ENCODE data around the gene AP1S1.
A peak's percentile ranks its signal among the peaks of the same experiment; 100 is the strongest.
"Not testable (repeated sequence)": the region's sequence is repeated elsewhere in the genome, so short reads cannot be mapped to it uniquely, and the experiment has no call there.

Gene AP1S1

GRCh38 chr7:101125989-101126650 is 28.2 kb upstream of the AP1S1 start:
- FAIRE-seq = no peak

GRCh38 chr7:101126651-101127459 is 27.4 kb upstream of the AP1S1 start, which contains the start of gene SERPINE1:
SERPINE1 (plus strand) TSS chr7:101127104; CDS start chr7:101128394, 1,290 bp downstream.
- no peak for FAIRE-seq

- no peak for FAIRE-seq
Measured at GRCh38 chr7:101127460-101128039, 26.7 kb upstream of the AP1S1 start.

- no peak for FAIRE-seq
Measured at GRCh38 chr7:101128040-101128834, 26.0 kb upstream of the AP1S1 start.

GRCh38 chr7:101129603-101130117 is 24.6 kb upstream of the AP1S1 start:
- no peak for FAIRE-seq

GRCh38 chr7:101132626-101133600 is 21.4 kb upstream of the AP1S1 start:
- FAIRE-seq = not testable (repeated sequence)

- FAIRE-seq = no peak
Measured at GRCh38 chr7:101133621-101134398, 20.5 kb upstream of the AP1S1 start.

GRCh38 chr7:101134399-101134980 is 19.8 kb upstream of the AP1S1 start:
- FAIRE-seq = no peak

- no peak for FAIRE-seq
Measured at GRCh38 chr7:101137651-101138212, 16.5 kb upstream of the AP1S1 start.

GRCh38 chr7:101138213-101138870 is 15.9 kb upstream of the AP1S1 start:
- peak; percentile 41 for FAIRE-seq

GRCh38 chr7:101140339-101140699 is 14.0 kb upstream of the AP1S1 start:
- FAIRE-seq = no peak

- FAIRE-seq = no peak
Measured at GRCh38 chr7:101140746-101141382, 13.4 kb upstream of the AP1S1 start.

- no peak for FAIRE-seq
Measured at GRCh38 chr7:101151908-101152651, 2.2 kb upstream of the AP1S1 start.

GRCh38 chr7:101154693-101155102 is 422 bp downstream of the AP1S1 start:
- FAIRE-seq = no peak

- no peak for FAIRE-seq
Measured at GRCh38 chr7:101155303-101155702, 1.0 kb downstream of the AP1S1 start.

- FAIRE-seq = no peak
Measured at GRCh38 chr7:101156277-101156676, 2.0 kb downstream of the AP1S1 start.

- no peak for FAIRE-seq
Measured at GRCh38 chr7:101156866-101157589, 2.8 kb downstream of the AP1S1 start.
